Measurements from ENCODE around the gene CGRRF1. TPM values are rescaled to one million over a fixed set of nuclear protein-coding genes. Genes with fewer than 3 reads are reported as not detected.

CGRRF1 gene
- total RNA-seq, 1 donor from 2014 or later = 18.9 TPM

- no peak for DNase-seq
These were observed 38.8 kb downstream of the CGRRF1 start for GRCh38 chr14:54548491-54548890.

DNA sequence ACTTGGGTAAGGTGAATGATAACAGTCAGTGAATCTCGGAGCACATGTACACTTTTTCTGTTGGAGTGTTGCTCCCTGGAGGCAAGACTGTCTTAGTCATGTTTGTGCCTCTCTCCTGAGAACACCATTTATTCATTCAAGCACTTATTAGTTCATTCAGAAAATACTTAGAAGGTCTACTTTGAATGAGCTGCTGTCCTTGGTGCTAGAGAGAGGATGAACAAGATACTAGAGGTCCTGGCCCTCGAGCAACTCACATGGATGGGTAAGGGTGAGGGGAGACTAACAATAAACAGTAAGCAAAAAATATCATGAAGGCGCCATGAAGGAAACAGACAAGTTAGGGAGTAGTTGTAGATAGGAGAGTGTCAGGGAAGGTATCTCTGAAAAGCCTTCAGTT lies 40.2 kb downstream of the CGRRF1 start:
- no peak for DNase-seq

DNA sequence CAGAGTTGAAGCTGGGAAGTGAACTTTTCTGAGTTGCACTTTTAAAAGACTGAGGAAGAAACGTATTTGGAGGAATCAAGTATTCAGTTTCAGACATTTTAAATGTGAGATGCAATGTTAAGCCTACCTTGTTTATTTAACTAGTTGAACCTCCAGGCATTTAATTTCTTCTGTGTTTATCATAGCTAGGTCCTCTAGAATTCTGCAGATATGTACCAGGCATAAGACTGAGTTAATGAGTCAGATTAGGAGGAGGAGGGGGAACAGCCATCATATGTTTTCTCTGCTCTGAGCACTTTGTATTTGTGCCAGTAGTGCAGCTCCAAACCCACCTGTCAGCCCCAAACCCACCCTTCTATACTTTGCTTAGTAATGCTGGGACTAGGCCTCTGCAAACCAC lies 40.8 kb downstream of the CGRRF1 start:
- DNase-seq = no peak

GRCh38 chr14:54554401-54554800 lies 44.7 kb downstream of the CGRRF1 start:
- no peak for DNase-seq

DNA sequence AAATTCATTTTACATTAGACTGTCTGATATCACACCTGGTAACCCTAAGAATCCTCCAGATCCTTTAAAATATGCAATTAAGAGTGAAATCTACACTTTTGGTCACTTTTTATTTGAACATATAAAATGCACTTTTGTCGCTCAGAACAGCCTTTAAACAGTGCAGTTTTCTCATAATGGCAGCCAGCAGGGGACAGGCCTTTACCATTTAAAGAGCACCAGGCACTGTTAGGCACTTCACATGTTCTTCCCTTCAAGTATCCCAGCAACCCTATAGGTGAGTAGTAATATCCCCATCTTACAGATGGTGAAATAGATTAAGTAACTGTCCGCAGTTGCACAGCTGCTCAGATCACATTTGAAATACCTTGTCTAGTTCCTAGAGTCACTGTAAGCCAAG lies 45.9 kb downstream of the CGRRF1 start:
- no peak for DNase-seq

GRCh38 chr14:54556535-54556934 lies 46.8 kb downstream of the CGRRF1 start:
- no peak for DNase-seq

GRCh38 chr14:54562334-54562733 lies 52.6 kb downstream of the CGRRF1 start:
- DNase-seq = no peak

- no peak for DNase-seq
These were observed 54.6 kb downstream of the CGRRF1 start for GRCh38 chr14:54564071-54564867.

- DNase-seq = peak; percentile 51
These were observed 55.4 kb downstream of the CGRRF1 start for GRCh38 chr14:54564868-54565784.

GRCh38 chr14:54565785-54566409 lies 56.2 kb downstream of the CGRRF1 start:
- DNase-seq = peak; percentile 82

- DNase-seq = peak; percentile 76
These were observed 56.9 kb downstream of the CGRRF1 start, which contains the start of gene SAMD4A for GRCh38 chr14:54566410-54567223. Gene SAMD4A, plus strand, starts transcription at chr14:54567128. Its CDS starts 789 bp downstream, at chr14:54567917.

- DNase-seq = no peak
These were observed 57.5 kb downstream of the CGRRF1 start for GRCh38 chr14:54567224-54567638.

DNA sequence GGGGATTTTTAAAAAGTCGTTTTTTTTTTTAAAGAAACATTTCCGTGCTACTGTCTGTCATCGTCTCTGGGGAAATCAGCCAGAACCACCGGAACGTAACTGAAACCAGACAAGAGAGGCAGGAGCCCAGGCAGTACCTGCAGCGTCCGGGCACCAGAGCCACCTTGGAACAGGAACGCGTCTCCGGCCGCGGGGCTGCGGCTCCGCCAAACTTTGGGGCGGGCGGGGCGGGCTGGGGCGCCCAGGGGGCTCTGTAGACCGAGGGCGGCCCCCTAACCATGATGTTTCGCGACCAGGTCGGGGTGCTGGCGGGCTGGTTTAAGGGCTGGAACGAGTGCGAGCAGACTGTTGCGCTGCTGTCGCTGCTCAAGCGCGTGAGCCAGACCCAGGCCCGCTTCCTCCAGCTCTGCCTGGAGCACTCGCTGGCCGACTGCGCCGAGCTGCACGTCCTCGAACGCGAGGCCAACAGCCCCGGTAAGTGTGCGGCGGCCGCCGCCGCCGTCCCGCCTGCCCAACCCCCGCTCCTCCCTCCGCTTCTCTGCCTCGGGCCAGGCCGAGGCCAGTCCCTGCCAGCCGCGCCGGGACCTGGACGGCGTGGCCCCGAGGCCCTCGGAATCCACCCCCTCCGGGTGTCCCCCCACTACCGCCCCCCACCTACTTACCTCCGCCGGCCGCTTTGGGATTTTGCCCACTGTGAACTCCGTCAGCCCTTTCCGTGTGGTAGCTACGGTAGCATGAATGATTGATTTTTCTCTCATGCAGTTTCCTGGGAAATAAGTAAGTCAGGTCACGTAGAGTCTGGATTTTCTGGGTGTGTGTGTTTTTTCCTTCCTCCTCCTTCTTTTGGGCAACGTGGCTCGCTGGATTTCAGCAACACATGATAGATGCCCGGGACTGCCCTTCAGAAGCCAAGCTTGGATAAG lies 58.2 kb downstream of the CGRRF1 start:
- peak; percentile 53 for DNase-seq

- no peak for DNase-seq
These were observed 59.3 kb downstream of the CGRRF1 start for GRCh38 chr14:54568821-54569595.

GRCh38 chr14:54570047-54570446 lies 60.3 kb downstream of the CGRRF1 start:
- no peak for DNase-seq

DNA sequence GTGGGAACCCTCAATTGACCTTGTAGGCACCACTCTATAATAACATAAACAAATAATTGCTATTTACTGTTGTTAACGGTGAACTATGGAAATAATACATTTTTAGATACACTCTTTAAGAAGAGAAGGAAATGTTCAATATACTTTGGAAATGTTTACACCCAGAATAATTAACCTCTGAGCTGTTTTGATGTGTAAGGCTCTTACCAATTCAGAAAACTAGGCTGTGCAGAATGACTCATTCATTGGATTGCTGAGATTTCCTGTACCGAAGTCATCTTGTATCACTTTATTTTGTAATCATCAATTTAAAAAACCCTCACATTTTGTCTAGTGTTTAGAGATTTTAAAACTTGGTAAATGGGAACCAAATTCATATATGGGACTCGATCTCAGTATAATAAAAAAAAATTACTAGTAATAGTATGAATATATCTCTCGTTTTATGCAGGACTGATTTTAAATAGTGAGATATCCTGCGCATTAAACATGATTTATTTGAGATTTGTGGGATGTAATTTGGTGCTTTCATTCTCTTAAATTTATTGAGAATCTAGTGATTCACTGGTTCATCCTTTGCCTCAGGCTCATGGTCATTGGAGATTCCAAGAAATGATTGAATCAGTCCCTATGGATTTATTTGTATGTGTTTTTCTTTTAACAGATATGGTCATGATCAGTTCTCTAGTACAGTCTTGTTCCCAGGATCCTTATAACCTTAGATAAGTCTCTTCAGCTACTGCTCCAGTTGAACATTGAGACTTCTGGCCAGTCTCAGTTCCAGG lies 61.1 kb downstream of the CGRRF1 start:
- no peak for DNase-seq

- DNase-seq = no peak
These were observed 62.6 kb downstream of the CGRRF1 start for GRCh38 chr14:54572316-54572715.

- no peak for DNase-seq
These were observed 64.8 kb downstream of the CGRRF1 start for GRCh38 chr14:54574528-54574927.

DNA sequence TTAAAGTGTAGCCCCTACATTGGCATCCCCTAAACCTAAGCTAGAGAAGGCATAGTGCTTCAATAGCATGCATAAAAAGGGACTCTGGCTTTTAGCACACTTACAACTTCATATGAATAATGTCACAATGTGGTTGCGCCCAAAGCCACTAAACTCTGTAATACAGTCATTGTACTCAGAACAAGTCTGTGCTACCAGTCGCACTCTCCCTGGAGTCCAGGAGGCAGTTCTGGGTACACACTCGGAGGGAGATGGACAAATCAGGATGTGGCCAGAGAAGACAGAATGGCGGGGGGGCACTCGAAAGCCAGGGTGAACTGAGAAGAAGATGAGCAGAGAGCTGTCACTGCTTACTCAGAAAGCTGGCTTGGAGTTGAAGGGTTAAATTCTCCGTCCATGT lies 67.8 kb downstream of the CGRRF1 start:
- DNase-seq = no peak
